WTC11 (cell line): ENCODE results near the gene NOS1. TPM values are rescaled to one million over a fixed set of nuclear protein-coding genes. Genes with fewer than 3 reads are reported as not detected.

Source experiments
- ATAC-seq: fragments of 200-7000 bp; cut with Tn5 transposase; 2 replicates; pipeline ENCODE4 v1.10.0; 2021; ENCODE audit warnings: mild to moderate bottlenecking, moderate library complexity
- CTCF ChIA-PET: fragments of 300-600 bp; sonication (Branson Sonifier 250); formaldehyde crosslinking; loops from one replicate; lab custom pipeline; 2021; ENCODE audit warnings: antibody characterized with exemption; lab: Charles Lee
- POLR2A ChIA-PET: fragments of 350-600 bp; sonication (Branson Sonifier 250); formaldehyde crosslinking; loops from one replicate; lab custom pipeline; 2021; ENCODE audit warnings: antibody characterized with exemption; lab: Charles Lee
- DNase-seq: peaks from one replicate; pipeline ENCODE4 v3.0.0; 2021; ENCODE audit warnings: low spot score
- H3K27ac Mint-ChIP-seq: 2 replicates; pipeline ENCODE4 v1.8.0; 2021; ENCODE audit warnings: mixed read lengths
- H3K27me3 Mint-ChIP-seq: 2 replicates; pipeline ENCODE4 v1.8.0; 2021; ENCODE audit warnings: low read depth, mild to moderate bottlenecking, moderate library complexity, mixed read lengths
- H3K36me3 Mint-ChIP-seq: 2 replicates; pipeline ENCODE4 v1.8.0; 2021; ENCODE audit warnings: mixed read lengths
- H3K4me1 Mint-ChIP-seq: 2 replicates; pipeline ENCODE4 v1.8.0; 2022; ENCODE audit warnings: mixed read lengths
- H3K4me3 Mint-ChIP-seq: 2 replicates; pipeline ENCODE4 v1.8.0; 2021; ENCODE audit warnings: mild to moderate bottlenecking, moderate library complexity, mixed read lengths
- H3K9me3 Mint-ChIP-seq: 2 replicates; pipeline ENCODE4 v1.8.0; 2021; ENCODE audit warnings: mixed read lengths
- GRHL2 ChIP-seq: fragments of 250-450 bp; sonication (Bioruptor Pico); IDR thresholded peaks from 2 replicates; pipeline ENCODE4 v1.8.0; 2022; ENCODE audit warnings: mild to moderate bottlenecking, moderate library complexity; ENCODE audit not compliant: insufficient replicate concordance, severe bottlenecking
- JAZF1 ChIP-seq: fragments of 250-450 bp; sonication (Bioruptor Pico); IDR thresholded peaks from 2 replicates; pipeline ENCODE4 v1.9.0; 2021; ENCODE audit warnings: moderate library complexity, mild to moderate bottlenecking, inconsistent platforms
- KAT7 ChIP-seq: sonication (generic); formaldehyde crosslinking; IDR thresholded peaks from 2 replicates; pipeline ENCODE4 v1.8.1; 2023; ENCODE audit warnings: missing genetic modification reagents, mild to moderate bottlenecking, borderline replicate concordance
- NFYB ChIP-seq: sonication (generic); formaldehyde crosslinking; conservative IDR thresholded peaks from 2 replicates; pipeline ENCODE4 v1.8.0; 2022; ENCODE audit warnings: low read depth, missing genetic modification reagents
- NR1H2 ChIP-seq: sonication (generic); formaldehyde crosslinking; IDR thresholded peaks from 2 replicates; pipeline ENCODE4 v1.9.0; 2021; ENCODE audit warnings: mild to moderate bottlenecking, moderate library complexity, missing genetic modification reagents
- OVOL2 ChIP-seq: fragments of 250-450 bp; sonication (Bioruptor Pico); IDR thresholded peaks from 2 replicates; pipeline ENCODE4 v1.9.0; 2021; ENCODE audit warnings: mild to moderate bottlenecking, borderline replicate concordance
- RORB ChIP-seq: fragments of 250-450 bp; sonication (Bioruptor Pico); IDR thresholded peaks from 2 replicates; pipeline ENCODE4 v1.9.0; 2021; ENCODE audit warnings: mild to moderate bottlenecking
- TCF7 ChIP-seq: sonication (generic); formaldehyde crosslinking; IDR thresholded peaks from 2 replicates; pipeline ENCODE4 v1.8.0; 2022; ENCODE audit warnings: mild to moderate bottlenecking, low read depth, missing genetic modification reagents, moderate library complexity
- ZNF263 ChIP-seq: sonication (generic); formaldehyde crosslinking; IDR thresholded peaks from 2 replicates; pipeline ENCODE4 v1.8.1; 2022; ENCODE audit warnings: low read depth, mild to moderate bottlenecking, moderate library complexity, missing genetic modification reagents
- ZNF396 ChIP-seq: fragments of 250-450 bp; sonication (Bioruptor Pico); IDR thresholded peaks from 2 replicates; pipeline ENCODE4 v1.8.0; 2021; ENCODE audit warnings: mild to moderate bottlenecking, moderate library complexity, borderline replicate concordance
- ZNF423 ChIP-seq: fragments of 250-450 bp; sonication (Bioruptor Pico); IDR thresholded peaks from 2 replicates; pipeline ENCODE4 v2.1.2; 2022; ENCODE audit warnings: mild to moderate bottlenecking, moderate library complexity
- total RNA-seq: library from RNA; stranded (reverse); gene quantifications from 3 replicates; pipeline ENCODE4 v1.2.3, GENCODE V29; 2021
- TF ChIP-seq, protein P1 (sequence below): fragments of 250-450 bp; sonication (Bioruptor Pico); IDR thresholded peaks from 2 replicates; pipeline ENCODE4 v1.9.0; 2021; ENCODE audit warnings: mild to moderate bottlenecking
- TF ChIP-seq, protein P2 (sequence below): sonication (generic); formaldehyde crosslinking; IDR thresholded peaks from 2 replicates; pipeline ENCODE4 v1.8.1; 2022; ENCODE audit warnings: missing genetic modification reagents, borderline replicate concordance
- TF ChIP-seq, protein P3 (sequence below): sonication (generic); formaldehyde crosslinking; conservative IDR thresholded peaks from 2 replicates; pipeline ENCODE4 v1.8.1; 2023; ENCODE audit warnings: mild to moderate bottlenecking, low read depth, missing genetic modification reagents, moderate library complexity
- TF ChIP-seq, protein P4 (sequence below): sonication (generic); formaldehyde crosslinking; IDR thresholded peaks from 2 replicates; pipeline ENCODE4 v1.8.0; 2022; ENCODE audit warnings: mild to moderate bottlenecking, missing genetic modification reagents
- TF ChIP-seq, protein P5 (sequence below): fragments of 250-450 bp; sonication (Bioruptor Pico); IDR thresholded peaks from 2 replicates; pipeline ENCODE4 v1.9.0; 2021; ENCODE audit warnings: mild to moderate bottlenecking, borderline replicate concordance
- TF ChIP-seq, protein P6 (sequence below): sonication (generic); formaldehyde crosslinking; IDR thresholded peaks from 2 replicates; pipeline ENCODE4 v1.8.0; 2022; ENCODE audit warnings: mild to moderate bottlenecking, missing genetic modification reagents
- TF ChIP-seq, protein P7 (sequence below): sonication (generic); formaldehyde crosslinking; IDR thresholded peaks from 2 replicates; pipeline ENCODE4 v1.8.1; 2023; ENCODE audit warnings: mild to moderate bottlenecking, missing genetic modification reagents, borderline replicate concordance

The NOS1 gene
- total RNA-seq, 1 experiment from 2014 or later, result 4.5 TPM

DNA sequence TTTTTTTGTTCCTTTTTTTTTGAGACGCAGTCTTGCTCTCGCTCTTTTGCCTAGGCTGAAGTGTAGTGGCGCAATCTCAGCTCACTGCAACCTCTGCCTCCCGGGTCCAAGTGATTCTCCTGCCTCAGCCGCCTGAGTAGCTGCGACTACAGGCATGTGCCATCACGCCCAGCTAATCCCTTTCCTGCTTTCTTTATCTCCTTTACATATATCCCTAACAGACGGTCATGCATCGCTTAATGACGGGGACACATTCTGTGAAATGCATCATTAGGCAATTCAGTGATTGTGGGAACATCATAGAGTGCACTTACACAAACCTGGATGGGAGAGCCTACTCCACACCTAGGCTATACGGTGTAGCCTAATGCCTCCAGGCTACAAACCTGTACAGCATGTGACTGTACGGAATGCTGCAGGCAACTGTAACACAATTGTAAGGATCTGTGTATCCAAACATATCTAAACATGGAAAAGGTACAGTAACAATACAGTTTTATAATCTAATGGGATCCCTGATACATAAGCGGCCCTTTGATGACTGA, 32.8 kb downstream of the NOS1 start:
- Mint-ChIP-seq H3K9me3 (peaks cover 4% of the 10 kb centered on the region; the same call in 1 of the 2 replicates), H3K36me3 (no peaks in the 10 kb centered on the region), H3K4me1 (peaks cover 6% of the 10 kb centered on the region), H3K27me3 (no peaks in the 10 kb centered on the region), H3K27ac (no peak overlapping the region), H3K4me3 (no peak overlapping the region)
- TF ChIP-seq, protein P1, sequence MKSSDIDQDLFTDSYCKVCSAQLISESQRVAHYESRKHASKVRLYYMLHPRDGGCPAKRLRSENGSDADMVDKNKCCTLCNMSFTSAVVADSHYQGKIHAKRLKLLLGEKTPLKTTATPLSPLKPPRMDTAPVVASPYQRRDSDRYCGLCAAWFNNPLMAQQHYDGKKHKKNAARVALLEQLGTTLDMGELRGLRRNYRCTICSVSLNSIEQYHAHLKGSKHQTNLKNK (CRISPR knock-in tag), result no peak
- TF ChIP-seq ZNF263 (CRISPR knock-in tag) (no peak), RORB (CRISPR knock-in tag) (no peak), NFYB (CRISPR knock-in tag) (no peak), TCF7 (no peak), ZNF396 (CRISPR knock-in tag) (no peak), KAT7 (no peak), GRHL2 (CRISPR knock-in tag) (no peak), OVOL2 (no peak)
- TF ChIP-seq, protein P2, sequence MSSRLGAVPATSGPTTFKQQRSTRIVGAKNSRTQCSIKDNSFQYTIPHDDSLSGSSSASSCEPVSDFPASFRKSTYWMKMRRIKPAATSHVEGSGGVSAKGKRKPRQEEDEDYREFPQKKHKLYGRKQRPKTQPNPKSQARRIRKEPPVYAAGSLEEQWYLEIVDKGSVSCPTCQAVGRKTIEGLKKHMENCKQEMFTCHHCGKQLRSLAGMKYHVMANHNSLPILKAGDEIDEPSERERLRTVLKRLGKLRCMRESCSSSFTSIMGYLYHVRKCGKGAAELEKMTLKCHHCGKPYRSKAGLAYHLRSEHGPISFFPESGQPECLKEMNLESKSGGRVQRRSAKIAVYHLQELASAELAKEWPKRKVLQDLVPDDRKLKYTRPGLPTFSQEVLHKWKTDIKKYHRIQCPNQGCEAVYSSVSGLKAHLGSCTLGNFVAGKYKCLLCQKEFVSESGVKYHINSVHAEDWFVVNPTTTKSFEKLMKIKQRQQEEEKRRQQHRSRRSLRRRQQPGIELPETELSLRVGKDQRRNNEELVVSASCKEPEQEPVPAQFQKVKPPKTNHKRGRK (CRISPR knock-in tag), result no peak
- TF ChIP-seq, protein P3, sequence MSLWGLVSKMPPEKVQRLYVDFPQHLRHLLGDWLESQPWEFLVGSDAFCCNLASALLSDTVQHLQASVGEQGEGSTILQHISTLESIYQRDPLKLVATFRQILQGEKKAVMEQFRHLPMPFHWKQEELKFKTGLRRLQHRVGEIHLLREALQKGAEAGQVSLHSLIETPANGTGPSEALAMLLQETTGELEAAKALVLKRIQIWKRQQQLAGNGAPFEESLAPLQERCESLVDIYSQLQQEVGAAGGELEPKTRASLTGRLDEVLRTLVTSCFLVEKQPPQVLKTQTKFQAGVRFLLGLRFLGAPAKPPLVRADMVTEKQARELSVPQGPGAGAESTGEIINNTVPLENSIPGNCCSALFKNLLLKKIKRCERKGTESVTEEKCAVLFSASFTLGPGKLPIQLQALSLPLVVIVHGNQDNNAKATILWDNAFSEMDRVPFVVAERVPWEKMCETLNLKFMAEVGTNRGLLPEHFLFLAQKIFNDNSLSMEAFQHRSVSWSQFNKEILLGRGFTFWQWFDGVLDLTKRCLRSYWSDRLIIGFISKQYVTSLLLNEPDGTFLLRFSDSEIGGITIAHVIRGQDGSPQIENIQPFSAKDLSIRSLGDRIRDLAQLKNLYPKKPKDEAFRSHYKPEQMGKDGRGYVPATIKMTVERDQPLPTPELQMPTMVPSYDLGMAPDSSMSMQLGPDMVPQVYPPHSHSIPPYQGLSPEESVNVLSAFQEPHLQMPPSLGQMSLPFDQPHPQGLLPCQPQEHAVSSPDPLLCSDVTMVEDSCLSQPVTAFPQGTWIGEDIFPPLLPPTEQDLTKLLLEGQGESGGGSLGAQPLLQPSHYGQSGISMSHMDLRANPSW (CRISPR knock-in tag), result no peak
- TF ChIP-seq, protein P4, sequence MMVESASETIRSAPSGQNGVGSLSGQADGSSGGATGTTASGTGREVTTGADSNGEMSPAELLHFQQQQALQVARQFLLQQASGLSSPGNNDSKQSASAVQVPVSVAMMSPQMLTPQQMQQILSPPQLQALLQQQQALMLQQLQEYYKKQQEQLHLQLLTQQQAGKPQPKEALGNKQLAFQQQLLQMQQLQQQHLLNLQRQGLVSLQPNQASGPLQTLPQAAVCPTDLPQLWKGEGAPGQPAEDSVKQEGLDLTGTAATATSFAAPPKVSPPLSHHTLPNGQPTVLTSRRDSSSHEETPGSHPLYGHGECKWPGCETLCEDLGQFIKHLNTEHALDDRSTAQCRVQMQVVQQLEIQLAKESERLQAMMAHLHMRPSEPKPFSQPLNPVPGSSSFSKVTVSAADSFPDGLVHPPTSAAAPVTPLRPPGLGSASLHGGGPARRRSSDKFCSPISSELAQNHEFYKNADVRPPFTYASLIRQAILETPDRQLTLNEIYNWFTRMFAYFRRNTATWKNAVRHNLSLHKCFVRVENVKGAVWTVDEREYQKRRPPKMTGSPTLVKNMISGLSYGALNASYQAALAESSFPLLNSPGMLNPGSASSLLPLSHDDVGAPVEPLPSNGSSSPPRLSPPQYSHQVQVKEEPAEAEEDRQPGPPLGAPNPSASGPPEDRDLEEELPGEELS (CRISPR knock-in tag), result no peak
- POLR2A ChIA-PET, result no interaction called here
- CTCF ChIA-PET, result interaction anchor here (1.4 kb wide), 1 partner anchor 38 kb away, joined by 6 read pairs; no protein-coding TSS in a partner anchor
- no peak for DNase-seq
- ATAC-seq, result no peak

DNA sequence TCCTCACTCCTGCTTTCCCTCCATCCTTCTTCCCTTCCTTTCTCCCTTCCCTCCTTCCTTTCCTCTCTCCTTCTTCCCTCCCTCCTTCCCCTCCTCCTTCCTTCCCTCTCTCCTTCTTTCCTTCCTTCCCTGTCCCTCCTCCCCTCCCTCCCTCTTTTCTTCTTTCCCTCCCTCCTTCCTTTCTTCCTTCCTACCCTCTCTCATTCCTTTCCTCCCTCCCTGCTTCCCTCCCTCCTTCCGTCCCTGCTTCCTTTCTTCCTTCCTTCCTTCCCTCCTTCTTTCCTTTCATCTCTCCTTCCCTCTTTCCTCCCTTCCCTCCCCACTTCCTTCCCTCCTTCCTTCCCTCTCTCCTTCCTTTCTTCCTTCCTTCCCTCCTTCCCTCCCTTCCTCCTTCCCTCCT, 39.0 kb downstream of the NOS1 start:
- CTCF ChIA-PET, result no interaction called here
- H3K27me3 Mint-ChIP-seq, result no peaks in the 10 kb centered on the region; the same call in 1 of the 2 replicates
- no peaks in the 10 kb centered on the region for H3K9me3 Mint-ChIP-seq
- H3K27ac Mint-ChIP-seq, result no peak overlapping the region
- H3K36me3 Mint-ChIP-seq, result no peaks in the 10 kb centered on the region
- no peak for ATAC-seq
- no peaks in the 10 kb centered on the region for H3K4me1 Mint-ChIP-seq
- no peak overlapping the region for H3K4me3 Mint-ChIP-seq
- DNase-seq, result no peak
- POLR2A ChIA-PET, result no interaction called here
- TF ChIP-seq, protein P5, sequence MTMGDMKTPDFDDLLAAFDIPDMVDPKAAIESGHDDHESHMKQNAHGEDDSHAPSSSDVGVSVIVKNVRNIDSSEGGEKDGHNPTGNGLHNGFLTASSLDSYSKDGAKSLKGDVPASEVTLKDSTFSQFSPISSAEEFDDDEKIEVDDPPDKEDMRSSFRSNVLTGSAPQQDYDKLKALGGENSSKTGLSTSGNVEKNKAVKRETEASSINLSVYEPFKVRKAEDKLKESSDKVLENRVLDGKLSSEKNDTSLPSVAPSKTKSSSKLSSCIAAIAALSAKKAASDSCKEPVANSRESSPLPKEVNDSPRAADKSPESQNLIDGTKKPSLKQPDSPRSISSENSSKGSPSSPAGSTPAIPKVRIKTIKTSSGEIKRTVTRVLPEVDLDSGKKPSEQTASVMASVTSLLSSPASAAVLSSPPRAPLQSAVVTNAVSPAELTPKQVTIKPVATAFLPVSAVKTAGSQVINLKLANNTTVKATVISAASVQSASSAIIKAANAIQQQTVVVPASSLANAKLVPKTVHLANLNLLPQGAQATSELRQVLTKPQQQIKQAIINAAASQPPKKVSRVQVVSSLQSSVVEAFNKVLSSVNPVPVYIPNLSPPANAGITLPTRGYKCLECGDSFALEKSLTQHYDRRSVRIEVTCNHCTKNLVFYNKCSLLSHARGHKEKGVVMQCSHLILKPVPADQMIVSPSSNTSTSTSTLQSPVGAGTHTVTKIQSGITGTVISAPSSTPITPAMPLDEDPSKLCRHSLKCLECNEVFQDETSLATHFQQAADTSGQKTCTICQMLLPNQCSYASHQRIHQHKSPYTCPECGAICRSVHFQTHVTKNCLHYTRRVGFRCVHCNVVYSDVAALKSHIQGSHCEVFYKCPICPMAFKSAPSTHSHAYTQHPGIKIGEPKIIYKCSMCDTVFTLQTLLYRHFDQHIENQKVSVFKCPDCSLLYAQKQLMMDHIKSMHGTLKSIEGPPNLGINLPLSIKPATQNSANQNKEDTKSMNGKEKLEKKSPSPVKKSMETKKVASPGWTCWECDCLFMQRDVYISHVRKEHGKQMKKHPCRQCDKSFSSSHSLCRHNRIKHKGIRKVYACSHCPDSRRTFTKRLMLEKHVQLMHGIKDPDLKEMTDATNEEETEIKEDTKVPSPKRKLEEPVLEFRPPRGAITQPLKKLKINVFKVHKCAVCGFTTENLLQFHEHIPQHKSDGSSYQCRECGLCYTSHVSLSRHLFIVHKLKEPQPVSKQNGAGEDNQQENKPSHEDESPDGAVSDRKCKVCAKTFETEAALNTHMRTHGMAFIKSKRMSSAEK, result no peak
- TF ChIP-seq NR1H2 (CRISPR knock-in tag), result no peak
- TF ChIP-seq JAZF1 (CRISPR knock-in tag), result no peak
- TF ChIP-seq, protein P6, sequence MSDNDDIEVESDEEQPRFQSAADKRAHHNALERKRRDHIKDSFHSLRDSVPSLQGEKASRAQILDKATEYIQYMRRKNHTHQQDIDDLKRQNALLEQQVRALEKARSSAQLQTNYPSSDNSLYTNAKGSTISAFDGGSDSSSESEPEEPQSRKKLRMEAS, result no peak
- no peak for TF ChIP-seq ZNF423 (CRISPR knock-in tag)
- TF ChIP-seq, protein P7, sequence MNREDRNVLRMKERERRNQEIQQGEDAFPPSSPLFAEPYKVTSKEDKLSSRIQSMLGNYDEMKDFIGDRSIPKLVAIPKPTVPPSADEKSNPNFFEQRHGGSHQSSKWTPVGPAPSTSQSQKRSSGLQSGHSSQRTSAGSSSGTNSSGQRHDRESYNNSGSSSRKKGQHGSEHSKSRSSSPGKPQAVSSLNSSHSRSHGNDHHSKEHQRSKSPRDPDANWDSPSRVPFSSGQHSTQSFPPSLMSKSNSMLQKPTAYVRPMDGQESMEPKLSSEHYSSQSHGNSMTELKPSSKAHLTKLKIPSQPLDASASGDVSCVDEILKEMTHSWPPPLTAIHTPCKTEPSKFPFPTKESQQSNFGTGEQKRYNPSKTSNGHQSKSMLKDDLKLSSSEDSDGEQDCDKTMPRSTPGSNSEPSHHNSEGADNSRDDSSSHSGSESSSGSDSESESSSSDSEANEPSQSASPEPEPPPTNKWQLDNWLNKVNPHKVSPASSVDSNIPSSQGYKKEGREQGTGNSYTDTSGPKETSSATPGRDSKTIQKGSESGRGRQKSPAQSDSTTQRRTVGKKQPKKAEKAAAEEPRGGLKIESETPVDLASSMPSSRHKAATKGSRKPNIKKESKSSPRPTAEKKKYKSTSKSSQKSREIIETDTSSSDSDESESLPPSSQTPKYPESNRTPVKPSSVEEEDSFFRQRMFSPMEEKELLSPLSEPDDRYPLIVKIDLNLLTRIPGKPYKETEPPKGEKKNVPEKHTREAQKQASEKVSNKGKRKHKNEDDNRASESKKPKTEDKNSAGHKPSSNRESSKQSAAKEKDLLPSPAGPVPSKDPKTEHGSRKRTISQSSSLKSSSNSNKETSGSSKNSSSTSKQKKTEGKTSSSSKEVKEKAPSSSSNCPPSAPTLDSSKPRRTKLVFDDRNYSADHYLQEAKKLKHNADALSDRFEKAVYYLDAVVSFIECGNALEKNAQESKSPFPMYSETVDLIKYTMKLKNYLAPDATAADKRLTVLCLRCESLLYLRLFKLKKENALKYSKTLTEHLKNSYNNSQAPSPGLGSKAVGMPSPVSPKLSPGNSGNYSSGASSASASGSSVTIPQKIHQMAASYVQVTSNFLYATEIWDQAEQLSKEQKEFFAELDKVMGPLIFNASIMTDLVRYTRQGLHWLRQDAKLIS (CRISPR knock-in tag), result no peak
